H9 (cell line): ENCODE results near the gene CSMD2. TPM values are rescaled to one million over a fixed set of nuclear protein-coding genes. Genes with fewer than 3 reads are reported as not detected.

ENCODE experiments used
- DNase-seq: peaks from one replicate; pipeline ENCODE4 v3.0.0-alpha.2; 2017
- H2AFZ ChIP-seq: one replicate; pipeline ENCODE4 v1.6.1; 2013; ENCODE audit warnings: mild to moderate bottlenecking, low read length, control low read depth, moderate library complexity
- H2AK5ac ChIP-seq: 2 replicates; pipeline ENCODE4 v1.6.1; 2013; ENCODE audit warnings: low read length, control low read depth, mixed read lengths; ENCODE audit not compliant: insufficient read length
- H2BK120ac ChIP-seq: one replicate; pipeline ENCODE4 v1.6.1; 2013; ENCODE audit warnings: low read depth, mild to moderate bottlenecking, low read length, control low read depth, inconsistent platforms; ENCODE audit not compliant: poor library complexity, severe bottlenecking
- H2BK12ac ChIP-seq: 2 replicates; pipeline ENCODE4 v1.6.1; 2013; ENCODE audit warnings: low read length, control low read depth, mixed read lengths, low read depth; ENCODE audit not compliant: insufficient read length
- H2BK15ac ChIP-seq: 2 replicates; pipeline ENCODE4 v1.6.1; 2013; ENCODE audit warnings: low read depth, low read length, control low read depth
- H2BK20ac ChIP-seq: one replicate; pipeline ENCODE4 v1.6.1; 2013; ENCODE audit warnings: low read depth, mild to moderate bottlenecking, low read length, control low read depth, inconsistent platforms; ENCODE audit not compliant: poor library complexity, severe bottlenecking
- H2BK5ac ChIP-seq: 2 replicates; pipeline ENCODE4 v1.6.1; 2013; ENCODE audit warnings: low read length, control low read depth, mixed read lengths; ENCODE audit not compliant: insufficient read length
- H3K14ac ChIP-seq: 2 replicates; pipeline ENCODE4 v1.6.1; 2013; ENCODE audit warnings: low read length, control low read depth; ENCODE audit not compliant: insufficient read depth
- H3K18ac ChIP-seq: 2 replicates; pipeline ENCODE4 v1.6.1; 2013; ENCODE audit warnings: low read depth, mild to moderate bottlenecking, mixed read lengths, low read length, control low read depth; ENCODE audit not compliant: insufficient read length
- H3K23ac ChIP-seq: 2 replicates; pipeline ENCODE4 v1.6.1; 2013; ENCODE audit warnings: low read length, control low read depth, mixed read lengths, low read depth; ENCODE audit not compliant: insufficient read length
- H3K23me2 ChIP-seq: 2 replicates; pipeline ENCODE4 v1.6.1; 2013; ENCODE audit warnings: low read depth, mild to moderate bottlenecking, mixed read lengths, low read length, control low read depth; ENCODE audit not compliant: insufficient read length, poor library complexity, severe bottlenecking
- H3K27ac ChIP-seq: 2 replicates; pipeline ENCODE4 v1.5.1; 2013; ENCODE audit warnings: low read length, control low read depth, mixed read lengths, low read depth; ENCODE audit not compliant: insufficient read length
- H3K27me3 ChIP-seq: 2 replicates; pipeline ENCODE4 v1.6.1; 2013; ENCODE audit warnings: low read length, control low read depth, inconsistent platforms; ENCODE audit not compliant: insufficient read depth
- H3K4ac ChIP-seq: 2 replicates; pipeline ENCODE4 v1.6.1; 2013; ENCODE audit warnings: low read depth, mild to moderate bottlenecking, control low read depth, inconsistent platforms, low read length, moderate library complexity
- H3K4me1 ChIP-seq: 2 replicates; pipeline ENCODE4 v1.6.1; 2013; ENCODE audit warnings: low read length, control low read depth, inconsistent platforms; ENCODE audit not compliant: insufficient read depth
- H3K4me2 ChIP-seq: 2 replicates; pipeline ENCODE4 v1.6.1; 2013; ENCODE audit warnings: low read length, control low read depth, mixed read lengths; ENCODE audit not compliant: insufficient read length, insufficient read depth
- H3K56ac ChIP-seq: 2 replicates; pipeline ENCODE4 v1.6.1; 2013; ENCODE audit warnings: low read depth, mild to moderate bottlenecking, mixed read lengths, low read length, control low read depth; ENCODE audit not compliant: insufficient read length
- H3K79me1 ChIP-seq: 2 replicates; pipeline ENCODE4 v1.6.1; 2013; ENCODE audit warnings: low read depth, mild to moderate bottlenecking, moderate library complexity, low read length, control low read depth, inconsistent platforms; ENCODE audit not compliant: insufficient read depth, poor library complexity, severe bottlenecking
- H3K79me2 ChIP-seq: 2 replicates; pipeline ENCODE4 v1.6.1; 2013; ENCODE audit warnings: low read length, control low read depth, inconsistent platforms; ENCODE audit not compliant: insufficient read depth
- H3K9ac ChIP-seq: 2 replicates; pipeline ENCODE4 v1.6.1; 2013; ENCODE audit warnings: low read length, control low read depth, mixed read lengths; ENCODE audit not compliant: insufficient read length; ENCODE audit errors: extremely low read depth
- H3K9me3 ChIP-seq: one replicate; pipeline ENCODE4 v1.6.1; 2013; ENCODE audit warnings: low read depth, low read length, inconsistent platforms; ENCODE audit not compliant: control insufficient read depth
- H3T11ph ChIP-seq: one replicate; pipeline ENCODE4 v1.6.1; 2013; ENCODE audit warnings: mild to moderate bottlenecking, low read length, control low read depth, inconsistent platforms
- H4K20me1 ChIP-seq: one replicate; pipeline ENCODE4 v1.6.1; 2013; ENCODE audit not compliant: control insufficient read depth, insufficient read length, insufficient read depth
- H4K5ac ChIP-seq: 2 replicates; pipeline ENCODE4 v1.6.1; 2013; ENCODE audit warnings: low read depth, mild to moderate bottlenecking, mixed read lengths, low read length, control low read depth; ENCODE audit not compliant: insufficient read length
- H4K8ac ChIP-seq: replicated peaks from 2 replicates; pipeline ENCODE4 v1.6.1; 2013; ENCODE audit warnings: low read length, control low read depth, mixed read lengths, low read depth; ENCODE audit not compliant: insufficient read length
- H4K91ac ChIP-seq: 2 replicates; pipeline ENCODE4 v1.6.1; 2013; ENCODE audit warnings: low read depth, mild to moderate bottlenecking, moderate library complexity, mixed read lengths, low read length, control low read depth; ENCODE audit not compliant: insufficient read length
- H3K27ac Mint-ChIP-seq, 3 experiments: 2 replicates in 2 of 3; 3 replicates in 1 of 3; pipeline ENCODE4 v1.8.0; 2020 to 2021; ENCODE audit warnings: mixed read lengths in 3 of 3, mild to moderate bottlenecking in 1 of 3, moderate library complexity in 1 of 3
- H3K27me3 Mint-ChIP-seq: 2 replicates; pipeline ENCODE4 v1.8.0; 2021; ENCODE audit warnings: low read depth, mild to moderate bottlenecking, moderate library complexity, mixed read lengths
- H3K36me3 Mint-ChIP-seq, 3 experiments: 2 replicates in 2 of 3; 3 replicates in 1 of 3; pipeline ENCODE4 v1.8.0; 2020 to 2021; ENCODE audit warnings: low read depth in 3 of 3, mixed read lengths in 3 of 3; ENCODE audit not compliant: insufficient read depth in 1 of 3
- H3K4me1 Mint-ChIP-seq, 2 experiments: 2 replicates each; pipeline ENCODE4 v1.8.0; 2020; ENCODE audit warnings: mixed read lengths in 2 of 2
- H3K4me3 Mint-ChIP-seq, 2 experiments: 2 replicates in 1 of 2; 3 replicates in 1 of 2; pipeline ENCODE4 v1.8.0; 2020 to 2021; ENCODE audit warnings: mild to moderate bottlenecking in 2 of 2, mixed read lengths in 2 of 2, moderate library complexity in 1 of 2
- H3K9me3 Mint-ChIP-seq, 2 experiments: 2 replicates in 1 of 2; 3 replicates in 1 of 2; pipeline ENCODE4 v1.8.0; 2020; ENCODE audit warnings: mild to moderate bottlenecking in 2 of 2, mixed read lengths in 2 of 2, moderate library complexity in 1 of 2
- WGBS: extraction: QIAGEN DNeasy Blood & Tissue Kit; methylation state at CpG from one replicate; pipeline ENCODE4 v1.1.7; 2013; ENCODE audit warnings: missing lambda C conversion rate, low lambda C conversion rate, mixed read lengths; ENCODE audit not compliant: insufficient read length; ENCODE audit errors: extremely low coverage; 5-methylcytosine and 5-hydroxymethylcytosine counted together
- total RNA-seq: library from RNA; stranded (reverse); gene quantifications from 2 replicates; pipeline ENCODE4 v1.2.1, GENCODE V29; 2021
- TF ChIP-seq, protein P1 (sequence below): fragments of 200-600 bp; sonication (generic); conservative IDR thresholded peaks from 3 replicates; pipeline ENCODE4 v1.8.0; 2021; ENCODE audit warnings: antibody characterized with exemption, mild to moderate bottlenecking

Gene CSMD2
- total RNA-seq, 1 experiment from 2014 or later: 6.4 TPM

DNA sequence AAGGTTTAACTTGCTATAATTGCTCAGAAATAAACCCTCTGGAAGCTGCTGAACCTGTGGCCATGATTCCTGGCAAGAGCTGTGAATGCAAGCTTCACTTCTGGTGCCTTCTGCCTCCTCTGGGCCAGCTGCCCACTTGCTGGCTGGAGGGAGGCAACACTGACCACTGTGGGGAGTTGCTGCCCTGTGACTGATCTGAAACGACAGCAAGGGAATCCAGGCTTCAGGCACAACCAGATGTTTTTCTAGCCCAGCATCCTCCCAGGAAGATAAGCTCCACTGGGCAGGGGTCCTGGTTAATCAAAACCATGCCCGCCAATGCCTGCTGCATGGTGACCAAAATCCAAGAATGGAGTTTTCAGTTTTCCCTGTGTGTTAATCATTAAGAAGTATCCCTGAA lies 481.1 kb downstream of the CSMD2 start:
- H2AFZ ChIP-seq: no peak overlapping the region
- no peak overlapping the region for H3K4me2 ChIP-seq
- Mint-ChIP-seq H3K27me3 (no peaks in the 10 kb centered on the region; the same call in 1 of the 2 replicates), H3K27ac (no peak overlapping the region), H3K4me3 (no peak overlapping the region), H3K36me3 (peaks cover 0 to 6% (median 0%) of the 10 kb centered on the region in 3 experiments; a peak in 3 of 7 replicates), H3K9me3 (no peaks in the 10 kb centered on the region), H3K4me1 (peaks cover 7 to 8% of the 10 kb centered on the region in 2 experiments)
- H3T11ph ChIP-seq: no peak overlapping the region
- DNase-seq: no peak
- no peak overlapping the region for H2AK5ac ChIP-seq
- no peak overlapping the region for H2BK20ac ChIP-seq
- no peak overlapping the region for H4K91ac ChIP-seq
- no peaks in the 10 kb centered on the region for H3K79me1 ChIP-seq
- H3K79me2 ChIP-seq: no peaks in the 10 kb centered on the region
- WGBS: no CpG with 5 or more reads among the region's 2 CpGs
- no peak overlapping the region for H3K18ac ChIP-seq
- no peak overlapping the region for H3K27ac ChIP-seq
- TF ChIP-seq, protein P1, sequence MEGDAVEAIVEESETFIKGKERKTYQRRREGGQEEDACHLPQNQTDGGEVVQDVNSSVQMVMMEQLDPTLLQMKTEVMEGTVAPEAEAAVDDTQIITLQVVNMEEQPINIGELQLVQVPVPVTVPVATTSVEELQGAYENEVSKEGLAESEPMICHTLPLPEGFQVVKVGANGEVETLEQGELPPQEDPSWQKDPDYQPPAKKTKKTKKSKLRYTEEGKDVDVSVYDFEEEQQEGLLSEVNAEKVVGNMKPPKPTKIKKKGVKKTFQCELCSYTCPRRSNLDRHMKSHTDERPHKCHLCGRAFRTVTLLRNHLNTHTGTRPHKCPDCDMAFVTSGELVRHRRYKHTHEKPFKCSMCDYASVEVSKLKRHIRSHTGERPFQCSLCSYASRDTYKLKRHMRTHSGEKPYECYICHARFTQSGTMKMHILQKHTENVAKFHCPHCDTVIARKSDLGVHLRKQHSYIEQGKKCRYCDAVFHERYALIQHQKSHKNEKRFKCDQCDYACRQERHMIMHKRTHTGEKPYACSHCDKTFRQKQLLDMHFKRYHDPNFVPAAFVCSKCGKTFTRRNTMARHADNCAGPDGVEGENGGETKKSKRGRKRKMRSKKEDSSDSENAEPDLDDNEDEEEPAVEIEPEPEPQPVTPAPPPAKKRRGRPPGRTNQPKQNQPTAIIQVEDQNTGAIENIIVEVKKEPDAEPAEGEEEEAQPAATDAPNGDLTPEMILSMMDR: no peak
- H2BK12ac ChIP-seq: no peak overlapping the region
- H2BK5ac ChIP-seq: no peak overlapping the region
- H3K4ac ChIP-seq: no peak overlapping the region
- no peak overlapping the region for H3K9ac ChIP-seq
- no peak overlapping the region for H3K56ac ChIP-seq
- no peak overlapping the region for H3K14ac ChIP-seq
- no peak overlapping the region for H2BK120ac ChIP-seq
- H4K5ac ChIP-seq: no peak overlapping the region
- H4K8ac ChIP-seq: no peak overlapping the region
- no peak overlapping the region for H3K23ac ChIP-seq
- H3K4me1 ChIP-seq: no peaks in the 10 kb centered on the region; the same call in 1 of the 2 replicates
- H4K20me1 ChIP-seq: no peaks in the 10 kb centered on the region
- no peaks in the 10 kb centered on the region for H3K27me3 ChIP-seq
- no peak overlapping the region for H2BK15ac ChIP-seq
- no peaks in the 10 kb centered on the region for H3K9me3 ChIP-seq
- H3K23me2 ChIP-seq: no peaks in the 10 kb centered on the region
